ENCODE results near the gene TBKBP1.
"Not testable (repeated sequence)": the region's sequence is repeated elsewhere in the genome, so short reads cannot be mapped to it uniquely, and the experiment has no call there.

The TBKBP1 gene

GRCh38 chr17:47733674-47734410 lies 39.9 kb downstream of the TBKBP1 start:
- no peak for DNase-seq

DNA sequence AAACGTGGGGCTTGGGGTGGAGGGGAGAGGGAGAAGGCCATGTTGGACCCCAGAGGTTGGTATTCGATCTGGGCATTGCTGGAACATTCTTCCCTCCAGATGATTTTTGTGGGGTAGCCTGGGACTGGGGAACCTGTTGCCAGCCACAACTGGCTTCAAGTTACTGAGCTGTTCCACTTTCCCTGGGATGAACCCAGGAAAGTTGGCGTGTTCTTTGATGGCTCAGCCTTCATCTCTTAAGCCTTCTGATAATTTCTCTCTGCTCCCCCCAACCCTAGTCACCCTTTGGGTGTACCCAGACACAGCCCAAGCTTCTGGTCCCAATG lies 41.1 kb downstream of the TBKBP1 start:
- DNase-seq = no peak

DNA sequence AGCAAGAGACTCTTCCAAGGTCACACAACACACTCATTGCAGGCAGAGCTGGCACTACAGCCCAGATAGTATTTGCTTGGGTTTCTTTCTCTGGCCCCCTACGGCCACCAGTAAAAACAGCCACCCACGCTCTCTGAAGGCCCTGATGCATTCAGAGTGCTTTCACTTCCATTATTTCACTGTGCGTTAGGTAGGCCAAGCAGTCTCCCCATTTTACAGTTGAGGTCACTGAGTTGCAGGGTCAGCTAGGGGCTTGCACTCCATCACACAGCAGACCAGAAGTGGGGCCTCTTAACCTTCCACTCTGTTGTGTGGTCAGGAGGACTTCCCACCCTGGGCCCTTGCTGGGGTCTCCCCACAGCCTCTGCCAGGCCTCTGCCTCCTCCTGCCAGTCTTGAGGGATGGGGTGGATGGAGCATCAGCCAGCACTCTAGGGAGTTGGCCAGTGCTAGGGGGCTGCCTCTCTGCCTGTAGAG lies 41.6 kb downstream of the TBKBP1 start:
- DNase-seq = no peak

DNA sequence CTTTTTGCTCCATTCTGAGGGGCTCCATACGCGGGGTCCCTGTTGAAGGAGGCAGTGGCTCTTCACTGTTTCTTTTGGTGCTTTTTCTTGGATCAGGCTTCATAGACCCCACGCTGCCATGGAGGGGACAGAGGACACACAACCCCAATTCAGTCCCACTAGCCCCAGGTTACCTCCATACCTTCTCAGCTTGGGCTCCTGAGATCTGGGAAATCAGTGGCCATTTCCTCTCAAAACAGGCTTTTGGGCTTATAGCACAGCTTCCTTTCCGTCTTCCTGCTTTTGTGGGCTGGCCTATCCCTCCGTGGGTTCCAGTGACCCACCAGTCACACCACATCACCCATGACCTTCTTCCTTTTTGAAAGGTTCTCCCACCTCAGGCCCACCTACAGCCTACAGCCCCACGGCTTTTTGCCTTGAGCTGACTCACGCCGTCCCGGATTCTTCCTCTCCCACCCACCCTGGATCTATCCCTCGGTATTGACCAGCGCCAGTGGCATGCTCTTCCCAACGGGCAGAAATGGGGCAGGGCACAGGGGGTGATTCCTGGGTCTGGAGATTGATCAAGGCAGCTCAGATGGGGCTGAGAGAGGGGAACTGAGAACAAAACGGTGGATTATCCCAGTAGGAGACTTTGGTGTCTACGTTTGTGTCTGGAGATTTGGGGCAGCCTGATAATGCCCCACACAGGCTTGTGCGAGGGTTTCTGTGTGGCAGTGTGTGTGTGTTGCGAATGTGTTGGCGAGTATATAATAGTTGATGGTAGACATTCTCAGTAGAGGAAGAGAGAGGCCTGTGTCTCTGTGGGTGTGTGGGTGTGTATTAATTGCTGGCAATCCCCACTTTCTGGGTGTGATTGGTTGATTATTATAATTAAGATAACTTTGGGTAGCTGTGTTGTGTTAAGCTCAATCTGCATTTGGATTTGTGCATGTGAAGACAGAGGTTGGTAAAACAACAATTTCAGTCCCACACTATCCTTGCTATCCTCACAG lies 42.8 kb downstream of the TBKBP1 start:
- DNase-seq = no peak

DNA sequence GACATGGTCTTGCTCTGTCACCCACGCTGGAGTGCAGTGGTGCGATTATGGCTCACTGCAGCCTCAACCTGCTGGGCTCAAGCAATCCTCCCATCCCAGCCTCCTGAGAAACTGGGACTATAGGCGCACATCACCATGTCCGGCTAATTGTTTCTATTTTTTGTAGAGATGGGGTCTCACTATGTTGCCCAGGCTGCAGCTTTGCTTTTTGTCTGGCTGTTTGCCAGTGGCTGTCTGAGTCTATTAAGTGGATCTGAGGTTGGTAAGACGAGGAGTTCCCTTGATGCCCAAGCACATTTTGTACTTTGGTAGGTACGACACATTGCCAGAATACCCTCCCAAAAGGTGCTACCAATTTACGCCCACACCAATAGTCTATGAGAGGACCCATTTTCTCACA lies 44.2 kb downstream of the TBKBP1 start:
- no peak for DNase-seq

GRCh38 chr17:47739150-47739549 lies 45.2 kb downstream of the TBKBP1 start:
- DNase-seq = no peak

GRCh38 chr17:47739945-47740344 lies 46.0 kb downstream of the TBKBP1 start:
- not testable (repeated sequence) for DNase-seq

- DNase-seq = no peak
Observed at GRCh38 chr17:47741109-47741792, 47.3 kb downstream of the TBKBP1 start.

DNA sequence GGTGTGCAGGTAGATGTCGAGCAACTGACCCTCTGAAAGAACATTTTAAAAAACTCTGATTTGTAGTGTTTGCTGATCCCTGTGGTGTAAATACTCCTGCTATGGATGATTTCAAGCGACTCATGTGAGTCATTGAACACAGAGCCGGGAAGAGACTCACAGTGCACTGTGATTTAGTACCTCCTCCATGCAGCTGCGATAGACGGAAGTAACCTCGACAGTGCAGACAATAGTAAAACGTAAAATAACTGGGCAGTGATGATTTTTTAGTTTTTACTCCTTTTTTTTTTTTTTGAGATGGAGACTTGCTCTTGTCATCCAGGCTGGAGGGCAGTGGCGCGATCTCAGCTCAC lies 47.8 kb downstream of the TBKBP1 start:
- DNase-seq = no peak

DNA sequence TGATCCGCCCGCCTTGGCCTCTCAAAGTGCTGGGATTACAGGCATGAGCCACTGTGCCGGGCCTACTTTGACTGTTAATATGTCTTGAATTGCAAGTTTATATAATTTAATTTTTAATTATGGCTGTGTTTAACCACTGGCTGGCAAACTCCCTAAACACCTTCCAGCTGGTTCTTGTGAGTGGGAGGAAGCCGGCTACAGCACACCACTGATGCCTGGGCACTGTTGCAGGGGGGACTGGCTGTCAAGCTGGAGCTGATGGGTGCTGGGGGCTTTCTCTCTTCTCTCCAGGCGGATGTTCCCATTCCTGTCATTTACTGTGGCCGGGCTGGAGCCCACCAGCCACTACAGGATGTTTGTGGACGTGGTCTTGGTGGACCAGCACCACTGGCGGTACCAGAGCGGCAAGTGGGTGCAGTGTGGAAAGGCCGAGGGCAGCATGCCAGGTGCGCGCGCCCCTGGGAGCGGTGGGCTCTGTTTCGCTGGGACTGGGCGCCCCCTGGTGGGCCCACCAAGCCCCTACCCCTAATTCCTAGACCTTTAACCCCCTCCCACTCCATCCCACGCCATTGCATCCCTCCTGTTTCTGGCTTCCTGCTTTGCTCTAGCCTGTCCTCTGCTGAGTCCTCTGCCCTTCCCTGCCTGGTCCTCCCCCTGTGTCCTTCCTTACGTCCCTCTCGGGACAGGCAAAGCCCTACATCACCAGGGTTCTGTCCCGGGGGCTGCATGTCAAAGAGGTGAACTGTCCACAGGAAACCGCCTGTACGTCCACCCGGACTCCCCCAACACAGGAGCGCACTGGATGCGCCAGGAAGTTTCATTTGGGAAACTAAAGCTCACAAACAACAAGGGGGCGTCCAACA lies 48.6 kb downstream of the TBKBP1 start:
- DNase-seq = no peak

GRCh38 chr17:47744168-47745036 lies 50.4 kb downstream of the TBKBP1 start:
- no peak for DNase-seq

- no peak for DNase-seq
Observed at GRCh38 chr17:47745037-47745380, 51.0 kb downstream of the TBKBP1 start.

DNA sequence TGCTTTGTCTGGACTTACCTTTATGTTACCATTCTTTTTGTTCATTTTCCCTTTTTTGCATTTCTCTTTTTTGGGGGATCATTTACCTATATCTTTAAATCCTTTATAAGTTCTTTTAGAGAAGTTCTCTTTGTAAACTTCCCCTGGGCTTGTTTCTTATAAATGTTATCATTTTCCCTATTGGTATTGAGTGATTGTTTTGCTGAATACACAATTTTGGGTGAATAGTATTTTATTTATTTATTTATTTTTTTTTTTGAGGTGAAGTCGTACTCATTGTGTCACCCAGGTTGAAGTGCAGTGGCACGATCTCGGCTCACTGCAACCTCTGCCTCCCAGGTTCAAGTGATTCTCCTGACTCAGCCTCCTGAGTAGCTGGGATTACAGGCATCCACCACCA lies 57.5 kb downstream of the TBKBP1 start:
- no peak for DNase-seq

DNA sequence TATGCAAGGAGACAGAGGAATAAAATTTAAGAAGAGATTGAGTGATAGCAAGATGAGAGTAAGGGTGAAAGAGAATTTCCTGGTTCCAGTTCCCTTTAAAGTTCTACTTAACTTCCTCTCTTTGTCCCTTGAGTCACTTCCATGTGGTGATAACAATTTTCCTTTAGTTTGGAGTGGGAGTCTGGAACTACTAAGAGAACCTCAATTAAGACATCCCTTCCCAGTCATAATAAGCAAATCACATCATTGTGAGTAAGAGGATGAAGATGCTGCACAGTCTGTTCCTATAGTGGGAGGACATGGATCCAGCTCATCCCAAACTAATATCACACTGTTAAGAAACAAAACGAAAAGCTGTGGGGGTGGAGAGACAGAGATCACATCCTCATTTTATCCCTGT lies 63.4 kb downstream of the TBKBP1 start:
- no peak for DNase-seq

DNA sequence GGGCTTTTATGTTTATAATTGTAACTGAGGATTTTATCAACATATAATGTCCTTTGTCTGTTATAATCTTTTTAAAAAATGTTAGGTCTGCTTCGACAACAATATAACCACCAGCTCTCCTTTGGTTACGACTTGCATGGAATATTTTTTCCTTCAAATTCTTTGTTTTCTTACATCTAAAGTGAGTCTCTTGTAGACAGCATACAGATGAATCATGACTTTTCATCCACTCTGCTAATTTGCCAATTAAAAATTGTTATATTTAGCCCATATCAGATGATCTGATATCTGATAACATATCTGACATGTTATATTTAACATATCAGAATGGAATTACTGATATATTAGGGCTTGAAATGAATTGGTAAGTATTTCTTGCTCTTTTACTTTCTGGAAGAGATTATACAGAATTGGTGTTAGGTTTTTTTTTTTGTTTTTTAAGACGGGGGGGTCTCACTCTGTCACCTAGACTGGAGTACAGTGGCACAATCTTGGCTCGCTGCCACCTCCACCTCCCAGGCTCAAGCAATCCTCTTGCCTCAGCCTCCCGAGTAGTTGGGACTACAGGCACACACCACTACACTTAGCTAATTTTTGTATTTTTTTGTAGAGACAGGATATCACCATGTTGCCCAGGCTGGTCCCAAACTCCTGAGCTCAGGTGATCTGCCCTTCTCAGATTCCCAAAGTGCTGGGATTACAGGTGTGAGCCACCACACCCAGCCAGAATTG lies 66.6 kb downstream of the TBKBP1 start:
- DNase-seq = no peak

Measured in stimulated activated naive CD4-positive, alpha-beta T cell treated with Interleukin-2 at 50 U/mL for 16 hours (primary cell).